HG02938 (cell line): Measurements from ENCODE around the gene ETV1.

Experiments used
- ATAC-seq: cut with Tn5 transposase; IDR thresholded peaks from one replicate; pipeline ENCODE4 v1.9.1; 2021; ENCODE audit warnings: mild to moderate bottlenecking, moderate library complexity; ENCODE audit not compliant: unreplicated experiment

ETV1 gene

DNA sequence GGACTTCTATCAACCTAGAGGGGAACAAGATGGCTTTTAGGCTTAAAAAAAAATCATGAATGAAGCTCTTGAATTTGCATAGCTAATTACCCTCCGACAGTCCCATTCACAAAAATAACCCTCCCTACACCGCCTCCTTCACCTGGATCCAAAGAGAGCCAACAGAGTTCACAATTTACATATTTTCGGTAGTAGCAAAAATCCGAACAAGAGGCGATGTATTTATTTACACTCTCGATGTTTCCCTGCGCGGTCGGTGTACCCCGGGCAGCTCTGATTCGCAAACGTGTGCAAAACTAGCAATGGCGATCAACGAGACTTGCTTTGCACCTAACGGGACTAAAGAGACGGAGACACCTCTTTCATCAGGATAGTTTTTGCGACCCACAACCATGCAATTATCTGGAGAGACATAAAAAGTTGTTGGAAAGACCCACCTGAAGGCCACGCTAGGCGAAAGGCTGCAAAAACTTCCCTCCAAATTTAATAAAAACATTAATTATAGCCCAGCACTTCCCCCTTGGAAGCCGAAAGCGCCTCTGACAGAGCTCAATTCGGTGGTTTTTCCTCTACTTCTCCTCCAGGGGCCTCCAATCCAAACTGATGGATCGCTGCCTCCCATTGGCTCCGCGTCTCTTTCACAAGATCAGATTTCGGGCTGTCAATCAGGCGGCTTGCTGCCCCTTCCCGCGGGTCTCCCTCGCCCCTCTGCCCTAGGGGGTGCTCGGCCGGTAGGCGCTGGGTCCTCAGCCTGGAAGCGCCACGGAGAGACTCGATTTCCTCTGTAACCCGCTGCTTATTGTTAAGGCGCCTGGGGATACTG is at the start of gene ETV1:
Gene ETV1, minus strand, starts transcription at position 541 of the 823 bp plus-strand sequence. CDS start 614 bp downstream, outside the sequence.
- ATAC-seq, result no peak

DNA sequence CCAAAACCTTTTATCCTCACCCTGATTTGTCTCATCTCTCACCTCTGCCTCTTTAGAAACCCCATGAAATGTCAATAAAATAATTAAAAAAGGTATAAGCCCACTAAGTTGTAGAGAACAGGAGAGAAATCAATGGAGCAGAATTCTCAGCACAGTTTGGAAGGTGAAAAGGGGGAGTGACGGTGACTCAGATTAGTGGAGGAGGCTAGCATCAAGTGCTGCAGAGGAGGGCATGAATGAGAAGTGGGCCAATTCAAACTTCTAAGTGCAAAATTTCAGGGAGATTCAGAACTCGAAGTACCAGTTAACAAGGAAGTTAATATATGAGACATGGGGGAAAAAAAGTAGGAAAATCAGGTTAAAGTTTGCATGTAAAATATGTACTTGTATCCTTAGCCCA is 34.9 kb upstream of the ETV1 start:
- ATAC-seq, result no peak

DNA sequence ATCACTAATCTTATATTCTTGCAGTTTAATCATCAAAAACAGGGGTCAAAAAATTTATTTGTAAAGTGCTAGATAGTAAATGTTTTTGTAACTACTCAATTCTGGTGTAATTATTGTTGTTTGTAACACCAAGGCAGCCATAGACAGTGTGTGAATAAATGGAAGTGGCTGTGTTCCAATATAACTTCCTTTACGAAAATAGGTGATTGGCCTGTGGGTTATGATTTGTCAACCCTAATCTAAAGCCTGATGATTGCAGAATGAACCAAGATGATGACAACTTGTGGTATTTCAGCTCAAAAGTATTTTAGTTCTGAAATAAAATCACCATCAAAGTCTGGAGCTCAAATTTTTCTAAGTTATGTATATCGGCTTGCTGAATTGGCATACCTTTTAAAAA is 34.4 kb upstream of the ETV1 start:
- no peak for ATAC-seq

DNA sequence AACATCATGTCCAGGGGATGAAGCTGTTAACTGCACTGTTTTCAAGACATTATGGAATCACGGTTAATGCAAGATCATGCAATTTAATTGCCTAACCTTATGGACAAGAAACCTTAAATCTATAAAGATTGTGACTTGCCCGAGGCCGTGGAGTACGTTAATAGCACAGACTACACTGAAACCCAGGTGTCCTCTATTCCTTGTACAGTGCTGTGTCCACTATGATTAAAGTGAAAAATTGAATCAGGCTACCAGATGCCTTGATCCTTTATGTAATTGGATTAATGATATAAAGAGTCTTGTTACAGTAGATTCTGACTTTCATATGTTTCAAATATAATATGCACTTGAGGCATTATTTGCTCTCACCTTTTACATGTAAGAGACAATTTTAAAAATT is 33.9 kb upstream of the ETV1 start:
- no peak for ATAC-seq

DNA sequence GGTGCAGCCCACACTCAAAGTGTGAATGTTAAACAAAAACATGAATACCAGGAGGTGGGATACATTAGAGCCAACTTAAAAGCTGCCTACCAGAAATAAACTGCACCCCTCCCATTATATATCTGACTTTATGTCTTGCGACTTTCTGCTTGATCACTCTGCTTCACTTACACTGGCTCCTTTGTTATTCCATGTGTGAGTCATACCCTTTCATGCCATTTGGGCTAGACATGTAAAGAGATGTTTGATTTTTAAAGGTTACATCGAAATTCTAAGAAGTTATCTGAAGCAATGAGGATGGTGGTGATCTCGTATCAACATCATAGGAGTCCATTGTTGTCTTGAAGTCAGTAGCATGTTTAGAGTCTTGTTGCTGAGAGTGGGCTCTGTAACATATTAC is 31.6 kb upstream of the ETV1 start:
- no peak for ATAC-seq

DNA sequence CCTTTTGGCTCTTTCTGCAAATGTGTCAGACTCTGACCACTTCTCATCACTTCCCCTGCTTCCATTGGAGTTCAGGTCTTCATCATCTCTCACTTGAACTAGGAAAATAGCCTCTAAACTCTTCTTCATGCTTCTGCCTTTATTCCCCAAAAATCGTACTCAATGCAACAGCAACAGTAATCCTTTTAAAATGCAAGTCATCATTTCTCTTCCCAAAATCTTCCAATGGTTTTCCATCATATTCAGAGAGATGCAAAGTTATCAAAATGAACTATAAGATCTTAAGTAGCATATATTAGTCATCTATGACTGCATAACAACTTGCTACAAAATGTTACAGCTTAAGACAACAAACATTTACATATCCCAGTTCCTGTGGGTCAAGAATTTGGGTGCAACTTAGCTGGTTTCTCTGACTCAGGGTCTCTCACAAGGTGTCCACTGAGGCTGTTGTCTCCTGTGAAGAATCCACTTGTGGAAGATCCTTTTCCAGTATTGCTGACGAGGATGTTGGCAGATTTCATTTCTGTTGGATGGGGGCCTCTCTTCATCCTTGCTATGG is 31.0 kb upstream of the ETV1 start:
- ATAC-seq, result no peak

DNA sequence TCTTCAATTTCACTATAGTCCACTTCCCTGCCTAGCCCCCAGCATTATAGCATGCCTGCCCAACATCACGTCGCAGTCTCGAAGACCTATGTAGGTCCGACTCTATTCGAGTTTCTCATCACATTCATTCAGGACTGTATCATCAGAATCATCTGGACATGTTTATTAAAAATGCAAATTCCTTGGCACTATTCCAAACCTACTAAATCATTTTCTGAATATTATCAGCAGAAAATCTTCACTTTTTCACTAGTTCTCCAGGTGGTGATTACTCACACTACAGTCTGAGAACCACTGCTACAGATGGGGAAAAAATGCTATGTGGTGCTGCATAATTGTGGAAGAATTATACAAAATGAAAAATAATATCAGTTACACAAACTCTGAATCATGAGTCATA is 29.3 kb upstream of the ETV1 start:
- ATAC-seq, result no peak

DNA sequence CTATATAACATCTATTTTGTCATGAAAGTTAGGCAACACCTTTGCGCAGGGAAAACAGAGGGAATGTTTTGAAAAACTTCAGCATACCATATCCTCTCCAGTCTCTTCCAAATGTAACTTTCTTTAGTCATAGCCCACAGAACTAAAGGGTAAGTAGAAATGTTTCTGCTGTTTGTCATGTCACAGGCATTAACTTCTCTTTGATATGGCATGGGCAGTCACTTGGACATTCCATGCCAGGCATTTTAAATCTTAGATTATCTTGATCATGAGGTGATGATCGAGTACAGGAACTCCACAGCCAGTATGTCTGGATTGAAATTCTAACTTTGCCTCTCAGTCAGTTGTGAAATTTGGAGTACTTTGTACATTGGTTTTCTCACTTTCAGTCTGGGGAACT is 27.5 kb upstream of the ETV1 start:
- ATAC-seq, result no peak

DNA sequence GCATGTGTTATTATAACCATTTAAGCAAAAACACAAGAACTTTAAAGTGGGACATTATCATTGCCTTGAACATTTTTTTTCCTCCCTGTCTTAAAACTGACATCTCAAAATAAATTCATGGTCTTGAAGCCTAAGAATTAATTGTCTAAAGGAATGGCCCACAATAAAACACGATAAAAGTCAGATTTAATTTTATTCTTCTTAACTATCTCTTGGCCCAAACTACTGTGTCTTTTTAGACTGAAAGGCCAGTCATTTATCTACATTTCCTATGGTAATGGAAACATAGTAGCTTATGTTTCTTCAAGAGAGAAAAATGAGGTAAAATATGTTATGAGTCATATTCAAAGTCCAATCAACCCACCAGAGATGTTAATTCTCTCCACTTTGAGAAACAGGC is 24.4 kb upstream of the ETV1 start:
- no peak for ATAC-seq

DNA sequence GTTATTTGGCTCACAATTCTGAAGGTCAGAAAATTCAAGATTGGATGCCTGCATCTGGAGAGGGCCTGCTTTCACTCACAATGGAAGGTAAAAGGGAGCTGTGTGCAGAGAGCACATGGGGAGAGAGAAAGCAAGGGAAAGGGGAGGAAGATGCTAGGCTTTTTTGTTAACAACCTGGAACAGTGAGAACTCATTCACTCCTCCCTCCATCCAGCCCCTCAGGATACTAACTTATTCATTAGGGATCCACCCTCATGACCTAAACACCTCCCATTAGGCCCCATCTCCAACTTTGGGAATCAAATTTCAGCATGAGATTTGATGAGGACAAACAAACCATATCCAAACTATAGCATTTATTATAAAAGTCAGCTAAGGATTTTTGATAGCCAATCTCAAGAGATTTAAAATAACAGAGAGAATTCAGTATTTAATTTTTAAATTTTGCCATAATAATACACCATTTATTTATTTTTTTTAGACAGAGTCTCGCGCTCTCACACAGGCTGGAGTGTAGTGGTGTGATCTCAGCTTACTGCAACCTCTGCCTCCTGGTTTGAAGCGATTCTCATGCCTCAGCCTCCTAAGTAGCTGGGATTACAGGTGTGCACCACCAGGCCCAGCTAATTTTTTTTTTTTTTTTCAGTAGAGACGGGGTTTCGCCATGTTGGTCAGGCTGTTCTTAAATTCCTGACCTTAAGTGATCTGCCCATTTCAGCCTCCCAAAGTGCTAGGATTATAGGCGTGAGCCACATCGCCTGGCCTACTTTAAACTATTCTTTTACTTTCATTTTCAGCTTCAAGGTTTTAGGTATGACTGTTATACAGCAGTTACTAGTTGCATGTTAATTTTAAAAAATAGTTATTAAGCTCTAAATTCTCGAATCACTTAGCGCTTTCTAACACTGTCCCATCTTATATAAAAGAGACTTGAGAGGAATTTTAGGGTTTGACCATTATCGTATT is 20.3 kb upstream of the ETV1 start:
- ATAC-seq, result no peak

DNA sequence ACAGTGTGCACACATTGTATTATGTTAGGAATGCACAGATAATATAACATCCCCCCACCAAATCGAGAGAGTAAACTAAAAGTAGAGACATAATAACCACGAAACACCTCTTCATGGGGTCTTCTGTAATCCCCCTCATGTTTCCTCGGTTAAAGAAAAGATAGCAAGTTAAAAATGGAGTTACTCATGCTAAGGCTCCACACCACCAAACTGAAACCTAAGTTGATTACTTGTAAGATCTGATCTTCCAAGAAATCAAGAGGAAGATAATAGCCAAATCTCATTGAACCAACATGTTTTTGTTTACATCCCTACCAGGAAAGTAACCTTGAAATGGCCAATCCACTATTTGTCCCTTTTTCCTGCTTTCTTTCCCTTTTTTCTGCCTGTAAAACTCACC is 11.7 kb upstream of the ETV1 start:
- ATAC-seq, result no peak

DNA sequence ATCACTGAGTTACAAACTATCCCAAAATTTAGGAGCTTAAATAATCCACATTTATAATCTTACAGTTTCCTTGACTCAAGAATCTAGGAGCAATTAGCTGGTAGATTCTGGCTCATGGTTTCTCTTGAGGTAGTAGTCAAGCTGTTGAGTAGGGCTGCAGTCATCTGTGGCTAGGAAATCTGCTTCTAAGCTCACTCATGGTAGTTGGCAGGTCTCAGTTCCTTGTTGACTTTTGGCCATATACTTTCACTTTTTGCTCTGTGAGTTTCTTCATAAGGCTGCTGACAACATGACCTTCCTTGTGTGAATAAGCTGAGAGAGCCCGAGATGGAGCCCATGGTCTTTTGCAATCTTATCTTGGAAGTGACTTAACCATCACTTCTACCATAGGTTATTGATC is 10.8 kb upstream of the ETV1 start:
- ATAC-seq, result no peak

DNA sequence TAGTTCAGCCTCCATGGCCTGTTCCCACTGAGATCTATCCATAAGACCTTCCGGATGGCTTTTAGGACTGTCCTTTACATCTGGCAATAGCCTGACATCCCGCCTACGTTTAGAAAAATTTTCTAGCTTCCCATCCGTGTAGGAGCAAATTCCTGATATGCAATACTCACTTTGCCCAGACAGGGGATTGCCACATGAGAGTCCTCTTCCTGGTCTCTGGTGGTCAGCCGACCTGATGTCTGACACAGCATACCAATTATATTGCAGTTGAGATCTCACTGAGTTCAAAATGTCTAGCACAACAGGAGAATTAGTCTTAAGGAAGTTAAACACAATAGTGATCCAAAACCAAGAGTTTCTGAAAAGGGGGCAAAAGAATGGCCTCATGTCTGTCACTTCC is 9.4 kb upstream of the ETV1 start:
- ATAC-seq, result no peak

DNA sequence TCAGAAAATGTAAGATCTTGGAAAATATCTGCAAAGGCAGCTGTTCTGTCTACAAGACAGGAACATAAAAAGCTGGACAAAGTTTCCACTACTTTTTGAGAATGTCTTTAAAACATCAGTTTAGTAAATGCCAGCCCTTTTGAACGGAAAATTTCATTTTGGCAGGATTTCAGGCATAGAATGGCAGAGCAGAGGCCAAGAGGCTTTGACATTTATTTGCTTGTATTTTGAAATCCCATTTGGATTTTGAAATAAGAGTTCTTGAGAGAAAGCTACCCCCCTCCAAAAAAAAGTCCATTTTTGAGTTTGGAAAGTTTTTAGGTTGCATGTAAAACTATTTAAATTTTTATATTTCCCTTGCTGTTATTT is 3.1 kb upstream of the ETV1 start:
- ATAC-seq, result no peak

DNA sequence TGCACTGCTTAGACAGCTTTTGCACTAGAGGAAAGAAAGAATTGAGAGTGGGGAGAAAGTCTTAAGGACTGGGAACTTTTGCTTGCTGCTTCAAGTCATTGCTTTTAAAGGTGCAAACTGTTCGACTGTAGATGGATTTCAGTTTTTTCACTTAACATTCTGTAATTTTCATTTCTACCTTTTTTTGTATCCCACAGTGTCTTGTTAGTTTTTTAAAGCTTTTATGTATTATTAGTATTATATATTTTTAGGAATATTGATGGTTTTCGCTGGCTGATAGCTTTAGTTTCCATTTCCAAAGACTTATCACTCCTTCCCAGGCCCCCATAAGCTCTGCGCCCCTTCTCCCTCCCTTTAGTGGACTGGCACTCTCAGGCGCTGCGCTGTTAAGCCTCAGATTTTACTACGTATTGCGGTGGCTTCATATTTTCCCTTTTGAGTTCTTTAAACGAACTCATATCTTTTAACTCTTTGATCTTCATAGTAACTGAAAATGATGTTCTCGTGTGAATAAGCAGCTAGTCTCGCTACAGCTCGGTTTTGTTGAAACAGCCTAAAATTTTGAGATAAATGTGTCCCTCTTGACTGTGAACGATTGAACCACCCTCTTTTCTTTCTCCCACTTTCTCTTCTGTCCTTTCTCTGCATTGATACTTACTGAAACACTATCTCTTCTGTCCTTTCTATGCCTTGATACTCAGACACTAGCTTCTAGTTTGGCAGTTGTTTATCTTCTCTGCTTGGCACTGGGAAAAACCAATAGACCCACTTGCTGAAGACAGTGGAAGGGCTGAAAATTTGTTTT is 2.5 kb upstream of the ETV1 start:
- ATAC-seq, result no peak

DNA sequence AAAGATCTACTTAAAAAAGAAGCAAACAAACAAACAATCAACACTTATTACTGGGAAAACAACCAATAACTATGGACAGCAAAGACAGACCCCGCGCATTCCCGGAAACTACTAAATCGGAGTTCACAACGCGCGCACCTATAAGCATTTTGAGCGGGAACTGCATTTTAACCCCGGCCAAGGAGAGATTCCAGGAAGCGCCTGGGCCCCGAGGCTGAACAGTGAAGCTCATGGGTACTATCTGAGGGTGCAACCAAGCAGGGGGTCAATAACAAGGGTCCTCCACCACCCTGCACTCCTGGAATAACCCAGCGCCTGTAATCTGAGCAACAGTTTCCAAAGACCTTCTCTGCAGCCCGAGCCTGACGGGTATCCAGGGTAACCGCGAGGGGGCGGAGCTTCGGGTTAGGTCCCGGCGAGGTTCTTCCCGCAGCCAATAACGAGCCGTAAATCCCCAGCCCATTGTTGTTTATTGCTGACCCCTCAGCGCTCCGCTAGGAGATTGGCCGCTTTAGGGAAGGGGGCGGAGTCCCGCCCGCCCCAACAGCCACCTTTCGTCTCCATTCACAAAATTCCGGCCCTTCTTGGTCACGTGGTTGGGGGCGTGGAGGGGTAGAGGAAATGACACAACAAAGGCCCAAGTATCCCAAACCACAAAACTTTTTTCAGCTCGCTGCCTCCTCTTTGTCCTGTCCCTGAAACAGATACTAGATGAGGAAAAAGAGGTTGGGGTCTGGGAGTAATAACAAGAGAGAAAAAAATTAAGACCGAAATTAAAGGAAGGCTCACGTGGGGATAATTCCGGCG is 1.7 kb upstream of the ETV1 start:
- peak; percentile 67 for ATAC-seq

DNA sequence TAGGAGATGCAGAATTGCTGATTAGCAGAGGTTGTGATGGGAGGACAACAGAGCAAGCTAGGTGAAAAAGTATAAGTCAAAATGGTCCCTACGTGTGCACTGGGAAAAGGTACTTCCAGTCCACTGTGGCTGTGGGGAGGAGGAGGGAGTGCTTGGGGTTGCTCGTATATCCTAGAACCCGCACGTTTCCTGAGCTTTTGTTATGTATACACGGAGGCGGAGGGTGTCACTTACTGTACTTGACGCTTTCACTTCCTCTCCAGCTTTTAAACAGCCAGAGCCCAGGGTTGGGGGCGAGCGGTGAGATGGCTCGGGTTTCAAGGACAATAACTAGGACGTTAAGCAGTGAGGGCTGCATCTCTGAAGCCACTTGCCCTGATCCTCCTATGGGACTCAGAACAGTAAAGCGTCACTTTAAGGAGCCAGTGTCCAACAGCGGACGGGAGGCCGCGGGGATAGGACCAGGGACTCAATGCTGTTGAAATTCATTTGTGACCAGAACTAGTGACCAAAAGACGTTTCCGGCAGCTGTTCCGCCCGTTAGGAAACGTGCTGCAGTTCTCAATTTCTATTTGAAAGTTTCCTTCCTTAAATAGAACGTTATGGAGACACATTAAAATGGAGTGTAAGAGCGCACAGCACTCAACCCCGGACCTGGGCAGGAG is 985 bp upstream of the ETV1 start:
- peak; percentile 51 for ATAC-seq

DNA sequence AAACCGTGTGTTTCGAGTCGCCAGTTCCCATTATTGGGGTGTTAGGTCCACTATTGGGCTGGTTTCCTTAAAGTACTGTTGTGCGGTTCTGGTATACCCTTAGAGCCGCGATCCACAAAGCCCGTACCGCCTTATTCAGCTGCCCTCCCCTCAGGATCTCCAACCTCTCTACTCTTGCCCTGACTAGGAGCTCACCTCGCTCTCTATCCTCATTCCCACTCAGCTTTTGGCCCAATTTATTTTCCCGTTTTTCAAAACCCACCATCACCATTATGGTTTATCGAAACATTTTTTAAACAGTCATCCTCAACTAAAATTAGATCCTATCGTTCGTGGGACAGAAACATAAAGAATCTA is 461 bp upstream of the ETV1 start:
- no peak for ATAC-seq

DNA sequence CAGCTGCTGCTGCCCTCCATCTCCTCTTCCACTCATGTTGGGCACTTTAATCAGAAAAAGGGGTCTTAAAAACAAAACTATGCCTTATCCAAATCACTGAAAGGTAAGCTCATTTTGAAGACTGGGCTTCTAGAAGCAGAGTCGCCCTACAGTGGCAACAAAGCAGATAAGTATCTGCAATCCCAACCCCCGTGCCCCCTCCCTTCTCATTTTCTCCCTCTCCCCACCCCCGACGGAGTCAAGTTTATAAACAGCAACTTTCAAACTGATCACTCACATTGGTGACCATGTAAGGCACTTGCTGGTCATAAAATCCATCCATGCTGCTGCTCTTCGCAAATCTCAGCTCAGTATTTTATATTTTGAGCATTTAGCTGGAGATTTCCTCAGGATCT is 738 bp downstream of the ETV1 start:
- no peak for ATAC-seq

DNA sequence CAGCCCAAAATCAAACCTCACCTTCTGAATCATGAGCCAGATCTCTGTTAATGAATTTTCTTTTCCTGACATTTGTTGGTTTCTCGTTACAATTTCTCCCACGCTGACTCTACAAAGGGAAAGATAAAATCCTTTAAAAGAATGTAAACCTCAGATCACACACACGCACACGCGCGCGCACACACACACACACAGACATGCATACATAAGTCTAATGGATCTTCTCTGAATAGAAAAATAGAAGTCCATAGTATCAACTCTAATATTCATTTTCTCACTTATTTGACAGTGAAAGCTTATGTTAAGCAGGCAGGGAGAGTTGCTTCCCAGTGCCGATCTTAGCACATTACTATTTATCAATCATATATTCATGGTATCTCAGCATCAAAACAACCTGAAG is 1.4 kb downstream of the ETV1 start:
- no peak for ATAC-seq
